ENCODE measurements around the gene TLK1.
"Not testable (repeated sequence)": the region's sequence is repeated elsewhere in the genome, so short reads cannot be mapped to it uniquely, and the experiment has no call there.

The TLK1 gene

GRCh38 chr2:171166328-171166983 lies 5.8 kb upstream of the TLK1 start:
- ATAC-seq = no peak

GRCh38 chr2:171165967-171166327 lies 5.3 kb upstream of the TLK1 start:
- no peak for ATAC-seq
- TF ChIP-seq ZFP3 (CRISPR knock-in tag; IDR thresholded peaks at IDR 0.05) = no peak
- no peak for TF ChIP-seq ARNTL (CRISPR knock-in tag; IDR thresholded peaks at IDR 0.05; ENCODE audit: borderline replicate concordance, low read depth)
- TF ChIP-seq ZNF8 (CRISPR knock-in tag; IDR thresholded peaks at IDR 0.05) = no peak
- no peak for TF ChIP-seq ZFP30 (CRISPR knock-in tag; IDR thresholded peaks at IDR 0.05)
- no peak for TF ChIP-seq CSDC2 (CRISPR knock-in tag; IDR thresholded peaks at IDR 0.05)
- no peak for TF ChIP-seq ZNF70 (CRISPR knock-in tag; IDR thresholded peaks at IDR 0.05)
- TF ChIP-seq, protein P1, sequence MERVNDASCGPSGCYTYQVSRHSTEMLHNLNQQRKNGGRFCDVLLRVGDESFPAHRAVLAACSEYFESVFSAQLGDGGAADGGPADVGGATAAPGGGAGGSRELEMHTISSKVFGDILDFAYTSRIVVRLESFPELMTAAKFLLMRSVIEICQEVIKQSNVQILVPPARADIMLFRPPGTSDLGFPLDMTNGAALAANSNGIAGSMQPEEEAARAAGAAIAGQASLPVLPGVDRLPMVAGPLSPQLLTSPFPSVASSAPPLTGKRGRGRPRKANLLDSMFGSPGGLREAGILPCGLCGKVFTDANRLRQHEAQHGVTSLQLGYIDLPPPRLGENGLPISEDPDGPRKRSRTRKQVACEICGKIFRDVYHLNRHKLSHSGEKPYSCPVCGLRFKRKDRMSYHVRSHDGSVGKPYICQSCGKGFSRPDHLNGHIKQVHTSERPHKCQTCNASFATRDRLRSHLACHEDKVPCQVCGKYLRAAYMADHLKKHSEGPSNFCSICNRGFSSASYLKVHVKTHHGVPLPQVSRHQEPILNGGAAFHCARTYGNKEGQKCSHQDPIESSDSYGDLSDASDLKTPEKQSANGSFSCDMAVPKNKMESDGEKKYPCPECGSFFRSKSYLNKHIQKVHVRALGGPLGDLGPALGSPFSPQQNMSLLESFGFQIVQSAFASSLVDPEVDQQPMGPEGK (CRISPR knock-in tag; IDR thresholded peaks at IDR 0.05; ENCODE audit: borderline replicate concordance) = no peak
- TF ChIP-seq TCF4 (CRISPR knock-in tag; IDR thresholded peaks at IDR 0.05; ENCODE audit: borderline replicate concordance) = no peak
- TF ChIP-seq, protein P2, sequence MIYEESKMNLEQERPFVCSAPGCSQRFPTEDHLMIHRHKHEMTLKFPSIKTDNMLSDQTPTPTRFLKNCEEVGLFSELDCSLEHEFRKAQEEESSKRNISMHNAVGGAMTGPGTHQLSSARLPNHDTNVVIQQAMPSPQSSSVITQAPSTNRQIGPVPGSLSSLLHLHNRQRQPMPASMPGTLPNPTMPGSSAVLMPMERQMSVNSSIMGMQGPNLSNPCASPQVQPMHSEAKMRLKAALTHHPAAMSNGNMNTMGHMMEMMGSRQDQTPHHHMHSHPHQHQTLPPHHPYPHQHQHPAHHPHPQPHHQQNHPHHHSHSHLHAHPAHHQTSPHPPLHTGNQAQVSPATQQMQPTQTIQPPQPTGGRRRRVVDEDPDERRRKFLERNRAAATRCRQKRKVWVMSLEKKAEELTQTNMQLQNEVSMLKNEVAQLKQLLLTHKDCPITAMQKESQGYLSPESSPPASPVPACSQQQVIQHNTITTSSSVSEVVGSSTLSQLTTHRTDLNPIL (CRISPR knock-in tag; IDR thresholded peaks at IDR 0.05; ENCODE audit: low read depth) = no peak
- TF ChIP-seq SNAI2 (CRISPR knock-in tag; IDR thresholded peaks at IDR 0.05) = no peak

More at GRCh38 chr2:171166328-171166983, 5.8 kb upstream of the TLK1 start:
- TF ChIP-seq ZNF565 (CRISPR knock-in tag; conservative IDR thresholded peaks at IDR 0.05; ENCODE audit: low read depth) (no peak), ESRRG (CRISPR knock-in tag; IDR thresholded peaks at IDR 0.05) (no peak), BACH2 (CRISPR knock-in tag; IDR thresholded peaks at IDR 0.05; ENCODE audit: borderline replicate concordance) (no peak), ZNF8 (CRISPR knock-in tag; IDR thresholded peaks at IDR 0.05) (no peak)

GRCh38 chr2:171163261-171163660 lies 2.6 kb upstream of the TLK1 start:
- TF ChIP-seq CSDC2 (CRISPR knock-in tag; IDR thresholded peaks at IDR 0.05) (no peak), CSRNP3 (CRISPR knock-in tag; IDR thresholded peaks at IDR 0.05) (no peak), GLIS3 (CRISPR knock-in tag; IDR thresholded peaks at IDR 0.05) (no peak)
- ATAC-seq = no peak

DNA sequence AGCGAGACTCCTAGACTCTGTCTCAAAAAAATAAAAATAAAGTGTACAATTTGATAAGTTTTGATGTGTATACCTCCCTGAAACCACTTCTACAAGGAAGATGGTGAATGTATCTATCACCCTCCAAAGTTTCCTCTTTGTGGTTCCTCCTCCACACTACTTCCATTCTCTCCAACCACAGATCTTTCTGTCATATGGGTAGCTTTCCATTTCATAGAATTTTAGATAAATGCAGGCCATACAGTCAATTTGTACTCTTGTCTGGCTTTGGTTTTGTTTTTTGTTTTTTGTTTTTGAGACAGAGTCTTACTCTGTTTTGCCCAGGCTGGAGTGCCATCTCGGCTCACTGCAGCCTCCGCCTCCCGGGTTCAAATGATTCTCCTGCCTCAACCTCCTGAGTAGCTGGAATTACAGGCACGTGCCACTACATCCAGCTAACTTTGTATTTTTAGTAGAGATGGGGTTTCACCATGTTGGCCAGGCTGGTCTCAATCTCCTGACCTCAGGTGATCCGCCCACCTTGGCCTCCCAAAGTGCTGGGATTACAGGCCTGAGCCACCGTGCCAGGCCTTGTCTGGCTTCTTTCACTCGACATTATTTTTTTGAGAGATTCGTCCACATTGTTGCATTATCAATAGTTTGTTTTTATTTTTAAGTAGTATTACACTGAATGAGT lies 2.0 kb upstream of the TLK1 start:
- not testable (repeated sequence) for ATAC-seq

DNA sequence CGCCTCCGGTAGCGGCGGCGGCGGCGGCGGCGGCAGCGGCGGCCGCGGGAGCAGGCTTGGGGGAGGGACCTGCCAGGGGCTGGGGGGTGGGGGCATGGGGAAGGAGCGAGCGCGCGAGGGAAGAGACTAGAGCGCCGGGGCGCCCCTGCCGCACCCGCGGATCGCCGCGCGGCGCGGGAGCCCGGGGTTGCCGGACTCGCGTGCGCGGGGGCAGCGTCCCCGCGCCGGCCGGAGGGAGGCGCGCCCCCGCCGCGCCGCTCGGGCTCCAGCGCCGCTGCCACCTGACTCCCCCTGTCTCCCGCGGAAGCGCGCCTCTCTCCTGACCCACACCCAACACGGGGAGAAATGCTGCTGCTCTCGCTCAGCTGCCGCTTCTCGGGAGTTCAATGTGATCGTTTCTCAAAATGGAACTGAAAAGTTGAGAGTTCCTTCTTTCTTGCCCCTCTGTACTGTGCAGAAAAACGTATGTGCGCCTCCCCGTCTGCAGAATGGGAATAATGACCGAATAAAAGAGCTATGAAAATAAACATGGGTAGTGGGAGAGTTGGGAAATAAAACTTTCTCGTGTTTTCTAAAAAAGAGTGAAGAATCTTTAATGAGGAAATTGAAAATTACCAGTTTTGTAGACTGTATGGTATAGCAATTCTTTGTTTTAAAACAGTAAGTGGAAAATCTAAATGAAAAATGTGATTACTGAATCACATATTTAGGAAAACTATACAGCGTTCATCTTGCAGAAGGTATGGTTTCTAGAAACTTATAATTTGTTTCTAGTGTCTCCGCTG lies 455 bp upstream of the TLK1 start:
- ATAC-seq = peak; percentile 61
- no peak for TF ChIP-seq TCF4 (CRISPR knock-in tag; IDR thresholded peaks at IDR 0.05; ENCODE audit: borderline replicate concordance)
- no peak for TF ChIP-seq ISL1 (CRISPR knock-in tag; IDR thresholded peaks at IDR 0.05)
- no peak for TF ChIP-seq CSRNP3 (CRISPR knock-in tag; IDR thresholded peaks at IDR 0.05)
- TF ChIP-seq ZFP3 (CRISPR knock-in tag; IDR thresholded peaks at IDR 0.05) = no peak
- TF ChIP-seq, protein P1 (CRISPR knock-in tag; IDR thresholded peaks at IDR 0.05; ENCODE audit: borderline replicate concordance) = no peak
- no peak for TF ChIP-seq SNAI2 (CRISPR knock-in tag; IDR thresholded peaks at IDR 0.05)
- TF ChIP-seq ZC3H10 (CRISPR knock-in tag; IDR thresholded peaks at IDR 0.05) = no peak
- TF ChIP-seq ZFP30 (CRISPR knock-in tag; IDR thresholded peaks at IDR 0.05) = no peak
- TF ChIP-seq CSDC2 (CRISPR knock-in tag; IDR thresholded peaks at IDR 0.05) = no peak
- TF ChIP-seq RARB (CRISPR knock-in tag; IDR thresholded peaks at IDR 0.05) = no peak
- no peak for TF ChIP-seq PPARA (CRISPR knock-in tag; IDR thresholded peaks at IDR 0.05; ENCODE audit: borderline replicate concordance)
- no peak for TF ChIP-seq ARNTL (CRISPR knock-in tag; IDR thresholded peaks at IDR 0.05; ENCODE audit: borderline replicate concordance, low read depth)
- TF ChIP-seq, protein P2 (CRISPR knock-in tag; IDR thresholded peaks at IDR 0.05; ENCODE audit: low read depth) = no peak
- TF ChIP-seq ZNF70 (CRISPR knock-in tag; IDR thresholded peaks at IDR 0.05) = no peak
- TF ChIP-seq BACH2 (CRISPR knock-in tag; IDR thresholded peaks at IDR 0.05; ENCODE audit: borderline replicate concordance) = no peak
- TF ChIP-seq ESRRG (CRISPR knock-in tag; IDR thresholded peaks at IDR 0.05) = no peak
- no peak for TF ChIP-seq ZNF8 (CRISPR knock-in tag; IDR thresholded peaks at IDR 0.05)
- TF ChIP-seq OSR1 (CRISPR knock-in tag; IDR thresholded peaks at IDR 0.05) = no peak
